ENCODE results near the gene TAS1R2. TPM values are rescaled to one million over a fixed set of nuclear protein-coding genes. Genes with fewer than 3 reads are reported as not detected.

TAS1R2 gene
- total RNA-seq, 1 donor from 2014 or later, result not detected

GRCh38 chr1:18792747-18793146 is 66.7 kb downstream of the TAS1R2 start:
- Histone ChIP-seq H3K9me3 (ENCODE audit: insufficient read depth, low read depth, low read length) (no peaks in the 10 kb centered on the region), H2AFZ (ENCODE audit: low read depth, low read length) (no peak overlapping the region), H4K20me1 (ENCODE audit: insufficient read depth, low read length) (no peaks in the 10 kb centered on the region), H3K27me3 (ENCODE audit: insufficient read depth, low read length) (no peaks in the 10 kb centered on the region), H3K4me2 (ENCODE audit: low read length) (no peak overlapping the region), H3K4me1 (ENCODE audit: insufficient read depth, low read length) (no peaks in the 10 kb centered on the region), H3K79me2 (ENCODE audit: insufficient read depth, low read length) (no peaks in the 10 kb centered on the region), H3K9ac (ENCODE audit: low read length) (no peak overlapping the region), H3K27ac (ENCODE audit: low read depth, low read length) (no peak overlapping the region), H3K36me3 (ENCODE audit: insufficient read depth, low read length) (no peaks in the 10 kb centered on the region), H3K4me3 (ENCODE audit: insufficient read depth, low read depth, low read length) (no peak overlapping the region)
- Mint-ChIP-seq H3K36me3 (ENCODE audit: low read depth, unreplicated experiment) (peaks cover 2% of the 10 kb centered on the region), H3K4me3 (ENCODE audit: unreplicated experiment) (no peak overlapping the region), H3K4me1 (ENCODE audit: low read depth, unreplicated experiment) (no peaks in the 10 kb centered on the region), H3K27ac (ENCODE audit: unreplicated experiment) (no peak overlapping the region), H3K9me3 (ENCODE audit: unreplicated experiment) (no peaks in the 10 kb centered on the region), H3K27me3 (ENCODE audit: low read depth, unreplicated experiment) (peaks cover 68% of the 10 kb centered on the region)
- DNase-seq (ENCODE audit: low read depth) (no peak), FAIRE-seq (no peak)
- TF ChIP-seq EZH2 (IDR thresholded peaks at IDR 0.05; ENCODE audit: insufficient read depth, low read length), result no peak
- no peak for TF ChIP-seq CTCF (IDR thresholded peaks at IDR 0.05; ENCODE audit: insufficient read depth, low read depth, low read length)

Small RNA genes lying within 50 kb of the gene (microRNA-seq; reads per million reads assigned to microRNA genes)
- not detected for gene MIR1290
- gene MIR4695, result not detected

Other genes with a start within 250 kb of the TAS1R2 start
- gene PAX7, start 228.8 kb downstream of the TAS1R2 start, total RNA-seq, result 0.05 TPM in 1 of 2 replicates, not detected in the other
- gene ALDH4A1, start 42.9 kb upstream of the TAS1R2 start, total RNA-seq, result 10.4 and 13.8 TPM in 2 replicates
- 34.2 and 39.6 TPM in 2 replicates for gene IFFO2, start 97.0 kb upstream of the TAS1R2 start, total RNA-seq